H1 (cell line): ENCODE results near the gene NLRX1. TPM values are rescaled to one million over a fixed set of nuclear protein-coding genes. Genes with fewer than 3 reads are reported as not detected.

ENCODE experiments used
- CTCF ChIA-PET: fragments of 300-600 bp; sonication (Branson Sonifier 250); formaldehyde crosslinking; loops from one replicate; lab custom pipeline; 2021; ENCODE audit not compliant: partially characterized antibody; lab: Charles Lee
- POLR2A ChIA-PET: fragments of 300-600 bp; sonication (Branson Sonifier 250); formaldehyde crosslinking; loops from one replicate; lab custom pipeline; 2021; ENCODE audit warnings: inconsistent platforms; ENCODE audit not compliant: partially characterized antibody; lab: Charles Lee
- DNase-seq, 2 experiments: peaks; one replicate each; pipeline versions ENCODE4 v3.0.0 to v3.0.0-alpha.2; 2010 to 2022; ENCODE audit warnings: low spot score in 2 of 2, low read depth in 1 of 2, mixed read lengths in 1 of 2
- FAIRE-seq: peaks from 2 replicates; lab custom pipeline; 2011; peaks lifted over from hg19 to GRCh38; lab: Jason Lieb, UNC
- H2AFZ ChIP-seq: 2 replicates; pipeline ENCODE4 v1.8.1; 2012; ENCODE audit warnings: low read length, inconsistent platforms
- H2AK5ac ChIP-seq: 2 replicates; pipeline ENCODE4 v1.6.1; 2013; ENCODE audit warnings: low read depth, low read length
- H2BK120ac ChIP-seq: replicated peaks from 2 replicates; pipeline ENCODE3; 2013; ENCODE audit warnings: low read depth, low read length, inconsistent platforms
- H2BK12ac ChIP-seq: 2 replicates; pipeline ENCODE4 v1.6.1; 2013; ENCODE audit warnings: low read depth, low read length
- H2BK15ac ChIP-seq: 2 replicates; pipeline ENCODE4 v1.6.1; 2013; ENCODE audit warnings: low read length
- H2BK20ac ChIP-seq: 2 replicates; pipeline ENCODE4 v1.6.1; 2013; ENCODE audit warnings: low read length
- H2BK5ac ChIP-seq: 2 replicates; pipeline ENCODE4 v1.6.1; 2013; ENCODE audit warnings: low read depth, low read length
- H3K14ac ChIP-seq: 2 replicates; pipeline ENCODE4 v1.6.1; 2013; ENCODE audit warnings: inconsistent platforms; ENCODE audit not compliant: insufficient read length
- H3K18ac ChIP-seq: 2 replicates; pipeline ENCODE4 v1.6.1; 2013; ENCODE audit warnings: low read length; ENCODE audit errors: extremely low read depth
- H3K23ac ChIP-seq: 2 replicates; pipeline ENCODE4 v1.6.1; 2013; ENCODE audit warnings: inconsistent platforms; ENCODE audit not compliant: insufficient read length
- H3K23me2 ChIP-seq: 2 replicates; pipeline ENCODE4 v1.6.1; 2013; ENCODE audit warnings: low read depth, low read length
- H3K27ac ChIP-seq: 2 replicates; pipeline ENCODE4 v1.6.1; 2011; ENCODE audit warnings: low read depth, low read length, inconsistent platforms
- H3K27me3 ChIP-seq, 4 experiments: replicated peaks in 1 of 4; 1 replicate in 1 of 4; 2 replicates in 3 of 4; pipeline versions ENCODE4 v1.6.1 to v1.8.1; 2011 to 2013; ENCODE audit warnings: low read length in 3 of 4, mild to moderate bottlenecking in 3 of 4, inconsistent platforms in 2 of 4, mixed read lengths in 2 of 4, moderate library complexity in 1 of 4; ENCODE audit not compliant: control insufficient read depth in 3 of 4, insufficient read depth in 3 of 4; ENCODE audit errors: extremely low read depth in 1 of 4
- H3K36me3 ChIP-seq, 4 experiments: 2 replicates each; pipeline versions ENCODE4 v1.6.1 to v1.8.1; 2011 to 2013; ENCODE audit warnings: mild to moderate bottlenecking in 4 of 4, low read length in 3 of 4, moderate library complexity in 2 of 4, control low read depth in 1 of 4, inconsistent platforms in 1 of 4; ENCODE audit not compliant: insufficient read depth in 4 of 4, control insufficient read depth in 2 of 4
- H3K4ac ChIP-seq: replicated peaks from 2 replicates; pipeline ENCODE3; 2013; ENCODE audit warnings: low read length, low read depth, mixed read lengths, inconsistent platforms; ENCODE audit not compliant: insufficient read length
- H3K4me1 ChIP-seq, 4 experiments: replicated peaks in 1 of 4; 1 replicate in 1 of 4; 2 replicates in 3 of 4; pipeline versions ENCODE4 v1.6.1 to v1.8.1; 2011 to 2013; ENCODE audit warnings: low read length in 3 of 4, inconsistent platforms in 2 of 4, mixed read lengths in 1 of 4; ENCODE audit not compliant: insufficient read depth in 4 of 4, control insufficient read depth in 3 of 4
- H3K4me2 ChIP-seq, 2 experiments: 2 replicates each; pipeline versions ENCODE4 v1.6.1 to v1.8.1; 2011 to 2013; ENCODE audit warnings: low read depth in 2 of 2, low read length in 2 of 2, control low read depth in 1 of 2, inconsistent platforms in 1 of 2, mild to moderate bottlenecking in 1 of 2; ENCODE audit not compliant: insufficient read depth in 1 of 2
- H3K4me3 ChIP-seq, 4 experiments: fragments of 200-600, 300-600 bp in 1 of 4; sonication (generic), shearing (Covaris generic), sonication (Bioruptor Twin) in 1 of 4; 2 replicates each; pipeline versions ENCODE4 v1.5.1 to v1.8.1; 2011 to 2016; ENCODE audit warnings: low read length in 4 of 4, low read depth in 3 of 4, control low read depth in 2 of 4, inconsistent platforms in 2 of 4, mild to moderate bottlenecking in 2 of 4, mixed read lengths in 1 of 4, moderate library complexity in 1 of 4; ENCODE audit not compliant: insufficient read depth in 2 of 4; ENCODE audit errors: extremely low read depth in 1 of 4
- H3K56ac ChIP-seq: replicated peaks from 2 replicates; pipeline ENCODE3; 2013; ENCODE audit warnings: low read depth, mild to moderate bottlenecking, mixed read lengths, low read length, inconsistent platforms; ENCODE audit not compliant: insufficient read length
- H3K79me1 ChIP-seq: 2 replicates; pipeline ENCODE4 v1.6.1; 2013; ENCODE audit warnings: low read depth, low read length, control low read depth
- H3K79me2 ChIP-seq, 2 experiments: 2 replicates each; pipeline versions ENCODE4 v1.6.1 to v1.8.1; 2012 to 2013; ENCODE audit warnings: low read length in 2 of 2, mild to moderate bottlenecking in 2 of 2, inconsistent platforms in 1 of 2; ENCODE audit not compliant: insufficient read depth in 2 of 2, control insufficient read depth in 1 of 2
- H3K9ac ChIP-seq, 4 experiments: replicated peaks in 1 of 4; 1 replicate in 1 of 4; 2 replicates in 3 of 4; pipeline versions ENCODE4 v1.6.1 to v1.8.1; 2011 to 2013; ENCODE audit warnings: low read depth in 3 of 4, low read length in 3 of 4, control low read depth in 2 of 4, mild to moderate bottlenecking in 2 of 4, moderate library complexity in 2 of 4, inconsistent platforms in 1 of 4; ENCODE audit errors: extremely low read depth in 1 of 4
- H3K9me3 ChIP-seq, 2 experiments: 2 replicates each; pipeline versions ENCODE4 v1.6.1 to v1.8.1; 2012 to 2013; ENCODE audit warnings: mild to moderate bottlenecking in 2 of 2, moderate library complexity in 2 of 2, control low read depth in 1 of 2, inconsistent platforms in 1 of 2, low read depth in 1 of 2, low read length in 1 of 2, mixed read lengths in 1 of 2; ENCODE audit not compliant: insufficient read depth in 2 of 2
- H4K20me1 ChIP-seq, 2 experiments: replicated peaks in 1 of 2; 2 replicates each; pipeline versions ENCODE3 to v1.8.1; 2011 to 2013; ENCODE audit warnings: inconsistent platforms in 2 of 2, low read length in 2 of 2, mild to moderate bottlenecking in 1 of 2; ENCODE audit not compliant: insufficient read depth in 2 of 2, control insufficient read depth in 1 of 2
- H4K5ac ChIP-seq: 2 replicates; pipeline ENCODE4 v1.6.1; 2013; ENCODE audit warnings: low read length, low read depth, mixed read lengths, inconsistent platforms; ENCODE audit not compliant: insufficient read length
- H4K8ac ChIP-seq: 2 replicates; pipeline ENCODE4 v1.8.0; 2013; ENCODE audit warnings: mild to moderate bottlenecking, moderate library complexity, low read length, inconsistent platforms; ENCODE audit not compliant: insufficient read depth; ENCODE audit errors: extremely low read depth
- H4K91ac ChIP-seq: replicated peaks from 2 replicates; pipeline ENCODE3; 2013; ENCODE audit warnings: low read length, mixed read lengths, inconsistent platforms; ENCODE audit not compliant: insufficient read length
- CBX8 ChIP-seq: fragments of 300-800, 300-1000 bp; sonication (generic); IDR thresholded peaks from 2 replicates; pipeline ENCODE4 v1.7.1; 2016; ENCODE audit warnings: low read depth, low read length, borderline replicate concordance
- CHD2 ChIP-seq: IDR thresholded peaks from 2 replicates; pipeline ENCODE4 v1.6.1; 2012; ENCODE audit warnings: low read length, improper control_type of control experiment
- CREB1 ChIP-seq: IDR thresholded peaks from 2 replicates; pipeline ENCODE4 v1.6.1; 2012; ENCODE audit warnings: inconsistent platforms
- SRF ChIP-seq: IDR thresholded peaks from 2 replicates; pipeline ENCODE4 v1.6.1; 2011; ENCODE audit warnings: mild to moderate bottlenecking, low read depth, low read length, moderate library complexity
- SUZ12 ChIP-seq: fragments of 200-600 bp; sonication (generic); IDR thresholded peaks from 2 replicates; pipeline ENCODE4 v1.6.1; 2012; ENCODE audit warnings: mild to moderate bottlenecking, inconsistent platforms, low read length, moderate library complexity, mixed read lengths
- TAF1 ChIP-seq: IDR thresholded peaks from 2 replicates; pipeline ENCODE4 v1.6.1; 2011; ENCODE audit warnings: mild to moderate bottlenecking, low read depth, low read length
- TBP ChIP-seq: IDR thresholded peaks from 2 replicates; pipeline ENCODE4 v1.6.1; 2011; ENCODE audit warnings: low read depth, low read length, improper control_type of control experiment
- TEAD4 ChIP-seq: IDR thresholded peaks from 2 replicates; pipeline ENCODE4 v1.6.1; 2012; ENCODE audit warnings: low read depth, low read length, inconsistent platforms, mixed read lengths
- YY1 ChIP-seq: IDR thresholded peaks from 2 replicates; pipeline ENCODE4 v1.6.1; 2011; ENCODE audit warnings: low read depth, mild to moderate bottlenecking, low read length
- WGBS, 2 experiments: shearing (Covaris generic) in 1 of 2; methylation state at CpG; one replicate each; pipeline versions ENCODE4 v1.1.6 to v1.1.7; 2013 to 2015; ENCODE audit warnings: low lambda C conversion rate in 2 of 2, mixed read lengths in 2 of 2, inconsistent platforms in 1 of 2, low coverage in 1 of 2, missing lambda C conversion rate in 1 of 2; ENCODE audit not compliant: insufficient replicate concordance in 2 of 2, insufficient coverage in 1 of 2, insufficient read length in 1 of 2; ENCODE audit errors: extremely low coverage in 1 of 2, missing lambda C conversion rate in 1 of 2; 5-methylcytosine and 5-hydroxymethylcytosine counted together
- polyA plus RNA-seq, 7 experiments: library from polyadenylated mRNA; depleted of rRNA in 3 of 7; stranded (reverse) in 5 of 7; unstranded in 2 of 7; fragments of >200 nt in 5 of 7; fragments of 200-250 nt in 2 of 7; gene quantifications; 1 replicate in 5 of 7; 2 replicates in 1 of 7; 4 replicates in 1 of 7; pipeline versions ENCODE4 v1.2.1 to v1.2.3, GENCODE V29; 2011 to 2013; ENCODE audit warnings: missing spikeins in 2 of 7, mixed read lengths in 2 of 7
- total RNA-seq: library from RNA; stranded (reverse); fragmentation: NEBNext Ultra II Directional; extraction: Animal tissue kit (Norgen Biotek cat#: 25700); gene quantifications from 2 replicates; pipeline ENCODE4 v1.2.1, GENCODE V29; 2021

The NLRX1 gene
- total and polyA plus RNA-seq, 2 of the 8 experiments (the other 6 are each of a cell fraction or from before 2014, with no cell fraction given) = 13.2 to 18.6 TPM

DNA sequence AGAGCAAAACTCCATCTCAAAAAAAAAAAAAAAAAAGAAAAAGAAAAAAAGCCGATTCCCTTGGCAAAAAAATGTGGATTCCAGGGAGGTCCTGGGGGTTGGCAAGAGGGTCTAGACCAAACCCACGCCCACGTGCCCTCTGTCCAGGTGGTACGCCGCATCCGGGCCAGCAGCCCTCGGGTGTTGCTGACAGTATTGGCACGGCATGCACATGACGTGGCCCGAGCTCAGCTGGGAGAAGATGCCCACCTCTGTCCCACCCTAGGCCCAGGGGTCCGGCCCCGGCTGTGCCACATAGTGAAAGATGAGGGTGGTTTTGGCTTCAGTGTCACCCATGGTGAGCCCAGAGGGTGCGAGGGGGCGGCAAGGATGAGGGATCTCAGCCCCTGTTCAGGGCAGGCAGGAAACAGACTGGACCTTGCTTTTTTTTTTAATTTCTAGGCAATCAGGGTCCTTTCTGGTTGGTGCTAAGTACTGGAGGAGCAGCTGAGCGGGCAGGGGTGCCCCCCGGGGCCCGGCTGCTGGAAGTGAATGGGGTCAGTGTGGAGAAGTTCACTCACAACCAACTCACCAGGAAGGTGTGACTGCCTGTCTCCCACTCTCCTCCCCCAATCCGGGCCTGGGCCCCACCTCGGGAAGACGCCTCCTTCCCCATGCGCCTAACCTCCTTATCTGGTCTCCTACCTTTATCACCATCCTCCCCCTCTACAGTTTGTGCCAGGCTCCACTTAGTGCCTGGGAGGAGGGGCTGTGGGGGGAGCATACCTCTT is 18.8 kb downstream of the NLRX1 start:
- Histone ChIP-seq H4K20me1 (no peaks in the 10 kb centered on the region), H2BK120ac (no peak overlapping the region), H3K4ac (no peak overlapping the region), H2AK5ac (no peak overlapping the region), H3K27me3 (no peaks in the 10 kb centered on the region)
- TF ChIP-seq SUZ12 (no peak), SRF (no peak), TAF1 (no peak), CBX8 (no peak), TBP (no peak), CREB1 (no peak), TEAD4 (no peak), CHD2 (no peak), YY1 (no peak)
- TF ChIP-seq, all 59 proteins: peak for 0
- Histone ChIP-seq H2AFZ (no peak overlapping the region), H3K23ac (no peak overlapping the region), H2BK20ac (no peak overlapping the region), H3K9ac (no peak overlapping the region), H2BK12ac (no peak overlapping the region), H4K8ac (0 out of 2 replicates have a peak overlapping the region, but pooled peaks have one; percentile 35), H3K4me3 (no peak overlapping the region), H3K79me2 (no peaks in the 10 kb centered on the region), H3K79me1 (no peaks in the 10 kb centered on the region), H3K23me2 (no peaks in the 10 kb centered on the region), H2BK5ac (no peak overlapping the region), H3K14ac (no peak overlapping the region), H3K9me3 (no peaks in the 10 kb centered on the region), H3K27ac (no peak overlapping the region), H3K4me2 (no peak overlapping the region), H4K91ac (no peak overlapping the region), H3K36me3 (no peaks in the 10 kb centered on the region), H2BK15ac (no peak overlapping the region), H3K56ac (no peak overlapping the region), H3K18ac (no peak overlapping the region), H4K5ac (no peak overlapping the region), H3K4me1 (no peaks in the 10 kb centered on the region; a peak in 1 of 7 replicates)
- ChIA-PET CTCF (interaction anchor here (1.0 to 20.1 kb wide), 5 partner anchors 8 to 137 kb away, joined by 3 to 367 read pairs (median 3); partner anchors contain the start of gene ABCG4), POLR2A (interaction anchor here (1.5 to 1.7 kb wide), 3 partner anchors 9 to 40 kb away, joined by 3 to 4 read pairs (median 4); no protein-coding TSS in a partner anchor)
- WGBS, 2 experiments = 87% methylated on average over 18 of the region's 21 CpGs; no CpG with 5 or more reads in 1 of the 2 experiments
- FAIRE-seq (no peak), DNase-seq (no peak)
